Measurements from ENCODE around the gene STAT6.

Gene STAT6, protein sequence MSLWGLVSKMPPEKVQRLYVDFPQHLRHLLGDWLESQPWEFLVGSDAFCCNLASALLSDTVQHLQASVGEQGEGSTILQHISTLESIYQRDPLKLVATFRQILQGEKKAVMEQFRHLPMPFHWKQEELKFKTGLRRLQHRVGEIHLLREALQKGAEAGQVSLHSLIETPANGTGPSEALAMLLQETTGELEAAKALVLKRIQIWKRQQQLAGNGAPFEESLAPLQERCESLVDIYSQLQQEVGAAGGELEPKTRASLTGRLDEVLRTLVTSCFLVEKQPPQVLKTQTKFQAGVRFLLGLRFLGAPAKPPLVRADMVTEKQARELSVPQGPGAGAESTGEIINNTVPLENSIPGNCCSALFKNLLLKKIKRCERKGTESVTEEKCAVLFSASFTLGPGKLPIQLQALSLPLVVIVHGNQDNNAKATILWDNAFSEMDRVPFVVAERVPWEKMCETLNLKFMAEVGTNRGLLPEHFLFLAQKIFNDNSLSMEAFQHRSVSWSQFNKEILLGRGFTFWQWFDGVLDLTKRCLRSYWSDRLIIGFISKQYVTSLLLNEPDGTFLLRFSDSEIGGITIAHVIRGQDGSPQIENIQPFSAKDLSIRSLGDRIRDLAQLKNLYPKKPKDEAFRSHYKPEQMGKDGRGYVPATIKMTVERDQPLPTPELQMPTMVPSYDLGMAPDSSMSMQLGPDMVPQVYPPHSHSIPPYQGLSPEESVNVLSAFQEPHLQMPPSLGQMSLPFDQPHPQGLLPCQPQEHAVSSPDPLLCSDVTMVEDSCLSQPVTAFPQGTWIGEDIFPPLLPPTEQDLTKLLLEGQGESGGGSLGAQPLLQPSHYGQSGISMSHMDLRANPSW

DNA sequence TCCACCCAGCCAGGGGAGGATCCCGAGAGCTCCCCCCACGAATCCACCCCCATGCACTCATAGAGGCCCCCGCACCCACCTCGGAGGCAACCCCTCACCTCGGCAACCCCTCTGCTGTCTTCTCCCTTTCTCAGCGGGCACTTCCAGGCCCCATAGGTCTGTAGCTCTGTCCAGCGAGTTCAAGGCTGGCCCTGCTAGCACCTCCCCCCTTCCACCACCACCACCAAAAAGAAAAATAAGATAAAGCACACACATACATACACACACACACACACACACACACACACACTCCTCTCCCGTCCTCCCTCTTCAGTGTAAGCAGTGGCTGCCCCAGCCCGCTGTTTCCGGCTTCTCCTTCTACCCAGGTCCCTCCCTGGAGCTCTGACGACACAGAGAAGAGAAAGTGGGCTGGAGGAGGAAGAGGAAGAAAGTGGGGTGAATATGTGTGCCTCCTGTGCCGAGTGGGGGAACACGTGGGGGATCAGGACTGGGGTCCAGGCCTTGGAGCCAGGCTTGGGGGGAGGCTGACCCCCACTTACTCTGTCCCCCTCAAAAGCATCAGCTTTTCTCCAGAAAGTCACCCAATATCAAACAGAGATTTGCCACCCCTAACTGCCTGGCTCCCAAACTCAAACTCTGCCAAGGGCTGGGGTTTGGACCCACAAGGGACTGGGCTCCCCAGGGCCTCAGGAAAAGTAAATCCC is at the start of gene STAT6:
Gene STAT6, minus strand, starts transcription at position 332 of the 704 bp plus-strand sequence. CDS start 3,084 bp downstream, outside the sequence.
- DNase-seq = peak; percentile 86

DNA sequence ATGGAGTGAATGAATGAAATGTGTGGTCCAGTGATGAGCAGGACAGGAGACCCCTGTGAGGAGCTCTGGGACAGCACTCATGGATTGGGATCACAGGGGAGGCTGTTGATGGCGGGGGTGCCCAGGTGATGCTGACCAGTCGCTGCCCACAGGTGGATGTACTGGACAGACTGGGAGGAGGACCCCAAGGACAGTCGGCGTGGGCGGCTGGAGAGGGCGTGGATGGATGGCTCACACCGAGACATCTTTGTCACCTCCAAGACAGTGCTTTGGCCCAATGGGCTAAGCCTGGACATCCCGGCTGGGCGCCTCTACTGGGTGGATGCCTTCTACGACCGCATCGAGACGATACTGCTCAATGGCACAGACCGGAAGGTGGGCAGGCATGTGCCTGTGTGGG is 49.6 kb upstream of the STAT6 start:
- DNase-seq = no peak

DNA sequence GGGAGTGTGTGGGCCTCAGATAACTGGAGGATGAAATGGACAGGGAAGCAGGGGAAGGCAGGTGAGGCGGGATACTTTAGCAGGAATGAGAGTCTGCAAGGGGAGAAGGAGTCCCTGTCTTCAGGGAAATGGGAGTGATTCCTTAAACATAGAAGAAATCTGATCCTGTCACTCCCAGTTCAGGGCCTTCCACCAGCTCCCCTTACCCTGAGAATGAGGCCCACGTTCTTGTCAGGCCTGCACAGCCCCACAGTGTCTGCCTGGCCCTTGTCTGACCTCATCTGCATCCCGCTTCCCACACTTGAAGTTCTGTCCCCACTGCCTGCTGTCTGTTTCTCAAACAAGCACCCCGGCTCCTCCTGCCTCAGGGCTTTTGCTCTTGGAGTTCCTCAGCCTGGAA is 48.9 kb upstream of the STAT6 start:
- DNase-seq = no peak

DNA sequence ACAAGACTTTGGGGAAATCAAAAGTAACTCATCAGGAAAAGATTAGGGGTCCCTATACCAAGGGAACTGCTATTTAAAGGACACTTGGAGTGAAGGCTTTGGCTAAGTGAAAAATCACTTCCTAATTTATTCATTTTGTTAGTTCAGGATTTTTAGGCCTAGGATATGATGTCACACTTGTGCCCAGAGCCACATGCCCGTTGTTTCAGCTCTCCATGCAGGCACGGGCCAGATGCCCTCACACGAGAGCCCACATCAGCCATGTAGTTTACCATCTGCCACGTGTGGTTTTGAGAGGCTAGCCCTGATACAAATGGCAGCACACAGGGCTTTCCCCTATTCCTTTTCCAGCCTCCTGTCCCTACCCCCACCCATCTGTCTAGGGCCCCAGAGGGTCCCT is 48.1 kb upstream of the STAT6 start:
- DNase-seq = no peak

DNA sequence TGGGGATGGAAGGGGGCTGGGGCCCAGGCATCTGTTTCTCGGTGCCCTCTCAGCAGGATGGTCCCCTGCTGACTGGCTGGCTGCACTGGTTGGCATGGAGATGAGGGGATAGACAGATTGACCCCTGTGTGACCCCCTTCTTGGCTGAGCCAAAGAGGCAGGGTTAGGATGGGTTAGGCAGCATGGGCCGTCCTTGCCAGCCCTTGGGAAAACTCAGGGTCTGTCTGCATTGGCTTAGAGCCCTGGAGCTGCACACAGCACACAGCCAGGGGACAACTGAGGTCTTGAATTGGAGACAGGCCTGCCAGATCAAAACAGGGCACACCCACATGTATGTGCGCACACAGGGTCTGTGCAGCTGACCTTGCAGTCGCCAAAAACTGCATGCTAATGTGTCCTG is 47.5 kb upstream of the STAT6 start:
- no peak for DNase-seq

DNA sequence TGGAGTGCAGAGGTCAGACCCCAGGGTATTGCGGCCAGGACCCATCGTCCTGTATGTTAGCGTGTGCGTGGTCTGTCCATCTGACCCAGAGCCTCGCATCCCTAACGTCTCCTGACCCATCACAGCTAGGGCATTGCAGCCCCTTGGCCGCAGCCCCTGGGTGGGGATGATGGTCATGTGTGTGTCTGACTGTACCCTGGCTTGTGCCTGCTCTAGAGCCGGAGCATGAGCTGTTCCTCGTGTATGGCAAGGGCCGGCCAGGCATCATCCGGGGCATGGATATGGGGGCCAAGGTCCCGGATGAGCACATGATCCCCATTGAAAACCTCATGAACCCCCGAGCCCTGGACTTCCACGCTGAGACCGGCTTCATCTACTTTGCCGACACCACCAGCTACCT is 47.0 kb upstream of the STAT6 start:
- no peak for DNase-seq

DNA sequence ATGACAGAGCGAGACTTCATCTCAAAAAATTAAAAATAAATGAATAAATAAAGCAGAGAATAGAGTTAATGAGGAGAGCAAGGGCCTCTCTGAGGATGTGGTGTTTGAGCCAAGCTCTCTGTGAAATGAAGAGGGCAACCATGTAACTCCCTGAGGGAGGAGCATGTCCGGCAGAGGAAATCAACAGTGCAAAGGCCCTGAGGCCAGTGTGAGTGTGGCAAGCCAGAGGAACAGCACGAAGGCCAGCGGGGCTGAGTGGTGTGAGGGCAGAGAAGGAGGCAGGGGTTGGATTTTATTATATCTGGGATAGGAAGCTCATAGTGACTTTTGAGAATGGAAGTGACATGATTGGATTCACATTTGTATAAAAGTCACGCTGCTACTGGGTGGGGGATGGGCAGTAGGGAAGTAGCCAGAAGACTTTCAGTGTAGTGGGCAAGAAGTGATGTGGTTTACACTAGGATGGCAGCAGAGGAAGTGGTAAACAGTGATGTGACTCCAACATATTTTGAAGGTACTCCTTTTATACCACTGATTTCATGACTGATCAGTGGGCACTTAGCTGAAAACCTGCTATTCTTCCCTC is 46.5 kb upstream of the STAT6 start:
- no peak for DNase-seq

DNA sequence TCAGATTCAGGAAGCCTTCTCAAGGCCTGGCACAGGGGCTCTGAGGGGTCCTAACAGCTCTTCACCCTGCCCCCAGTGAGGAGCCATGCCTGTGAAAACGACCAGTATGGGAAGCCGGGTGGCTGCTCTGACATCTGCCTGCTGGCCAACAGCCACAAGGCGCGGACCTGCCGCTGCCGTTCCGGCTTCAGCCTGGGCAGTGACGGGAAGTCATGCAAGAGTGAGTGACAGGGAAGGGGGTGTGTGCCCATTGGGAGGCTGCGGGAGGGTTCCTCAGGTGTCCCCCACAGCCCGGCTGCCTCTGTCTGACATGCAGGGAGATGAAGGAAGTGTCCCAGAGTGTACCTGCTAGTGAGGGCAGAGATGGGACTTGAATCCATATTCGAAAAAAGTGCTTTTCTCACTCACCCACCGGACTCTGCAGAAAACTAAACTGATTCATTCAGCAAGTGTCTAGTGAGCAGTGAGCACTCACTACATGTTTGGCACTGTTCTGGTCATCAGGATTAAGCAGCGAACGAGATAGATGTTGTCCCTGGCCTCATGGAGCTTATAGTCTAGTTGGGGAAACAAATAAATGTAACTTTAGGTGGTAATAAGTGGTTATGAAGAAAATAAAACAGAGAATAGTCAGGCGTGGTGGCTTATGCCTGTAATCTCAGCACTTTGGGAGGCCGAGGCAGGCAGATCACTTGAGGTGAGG is 45.7 kb upstream of the STAT6 start:
- DNase-seq = no peak

DNA sequence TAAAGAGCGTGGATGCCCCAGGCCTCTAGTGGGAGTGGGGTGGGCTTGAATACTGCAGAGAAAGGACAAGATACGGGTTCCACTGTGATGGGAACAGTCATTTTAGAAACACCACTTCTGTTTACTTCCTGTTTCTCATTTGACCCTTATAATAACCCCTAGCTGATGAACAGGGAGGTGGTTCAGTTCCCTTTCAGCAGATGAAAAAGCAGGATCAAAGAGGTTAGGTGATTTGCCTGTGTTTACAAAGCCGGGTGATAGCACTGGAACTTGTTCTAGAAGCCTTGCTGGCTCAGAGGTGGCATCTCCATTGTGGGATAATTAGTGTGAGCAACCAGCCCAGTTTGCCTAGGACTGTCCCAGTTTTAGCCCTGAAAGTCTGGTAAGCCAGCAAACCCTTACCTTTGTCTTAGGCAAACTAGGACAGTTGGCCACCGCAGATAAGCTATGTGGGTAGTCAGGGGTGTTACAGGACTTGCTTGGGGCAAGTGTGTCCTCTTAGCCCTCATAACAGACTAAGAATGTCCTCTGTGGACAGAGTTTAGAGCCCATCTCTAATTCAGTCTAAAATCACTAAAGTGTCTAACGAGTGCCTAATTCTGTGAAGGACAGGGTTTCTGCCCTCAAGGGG is 43.8 kb upstream of the STAT6 start:
- no peak for DNase-seq

DNA sequence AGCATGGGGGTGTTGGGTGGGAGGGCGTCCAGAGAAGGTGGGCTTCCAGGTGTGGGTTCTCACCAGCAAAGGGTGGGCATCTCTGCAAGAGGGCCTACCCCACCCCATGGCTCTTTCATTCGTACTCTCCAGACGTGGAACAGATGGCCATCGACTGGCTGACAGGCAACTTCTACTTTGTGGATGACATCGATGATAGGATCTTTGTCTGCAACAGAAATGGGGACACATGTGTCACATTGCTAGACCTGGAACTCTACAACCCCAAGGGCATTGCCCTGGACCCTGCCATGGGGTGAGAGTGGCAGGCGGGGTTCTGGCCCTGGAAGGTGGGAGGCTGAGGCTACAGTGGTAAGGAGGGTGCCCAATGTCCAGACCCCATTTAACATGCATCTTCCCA is 42.9 kb upstream of the STAT6 start:
- no peak for DNase-seq

DNA sequence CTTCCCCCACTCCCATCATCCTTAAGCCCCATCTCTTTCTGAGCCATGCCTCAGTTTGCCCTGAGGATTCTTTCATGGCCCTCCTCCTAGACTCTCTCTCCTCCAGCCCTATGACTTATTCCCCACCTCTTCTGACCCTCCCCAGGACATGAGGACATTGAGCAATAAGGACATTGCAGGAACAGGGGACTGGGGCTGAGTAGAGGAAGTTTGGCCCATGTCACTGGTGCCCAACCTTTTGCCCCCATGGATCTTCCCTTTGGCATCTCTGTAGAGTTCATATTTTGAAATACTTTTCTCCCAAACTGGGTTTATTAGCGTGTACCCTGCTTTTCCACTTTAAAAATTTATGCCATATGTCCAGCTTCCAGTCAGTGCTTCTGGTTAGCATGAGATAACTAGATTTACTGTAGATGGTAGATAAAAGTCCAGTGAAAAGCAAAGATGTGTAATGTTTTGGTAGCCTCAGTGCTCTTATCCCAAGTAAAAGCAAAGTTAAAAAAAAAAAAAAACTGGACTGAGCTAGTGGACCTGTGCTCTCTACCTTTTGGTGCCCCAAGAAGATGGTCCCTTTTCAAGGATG is 42.3 kb upstream of the STAT6 start:
- no peak for DNase-seq

DNA sequence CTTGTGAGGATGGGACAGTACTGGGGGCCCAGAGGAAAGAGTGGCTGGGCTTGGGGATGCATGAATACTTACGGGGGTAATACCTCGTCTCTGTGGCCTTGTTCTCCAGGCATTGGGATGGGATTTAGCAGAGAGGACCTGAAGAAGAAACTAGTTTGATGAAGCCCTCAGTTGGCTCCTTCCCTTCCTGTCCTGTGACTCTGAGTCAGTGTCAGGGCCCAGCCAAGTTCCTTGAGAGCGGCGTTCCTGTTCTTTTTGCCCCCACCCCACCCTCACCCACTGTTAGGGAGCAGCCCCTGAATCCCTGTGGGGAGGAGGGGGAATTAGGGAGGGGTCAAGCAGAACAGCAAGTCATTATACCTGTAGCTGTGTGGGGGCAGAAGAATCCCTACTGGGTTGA is 41.5 kb upstream of the STAT6 start:
- DNase-seq = no peak

DNA sequence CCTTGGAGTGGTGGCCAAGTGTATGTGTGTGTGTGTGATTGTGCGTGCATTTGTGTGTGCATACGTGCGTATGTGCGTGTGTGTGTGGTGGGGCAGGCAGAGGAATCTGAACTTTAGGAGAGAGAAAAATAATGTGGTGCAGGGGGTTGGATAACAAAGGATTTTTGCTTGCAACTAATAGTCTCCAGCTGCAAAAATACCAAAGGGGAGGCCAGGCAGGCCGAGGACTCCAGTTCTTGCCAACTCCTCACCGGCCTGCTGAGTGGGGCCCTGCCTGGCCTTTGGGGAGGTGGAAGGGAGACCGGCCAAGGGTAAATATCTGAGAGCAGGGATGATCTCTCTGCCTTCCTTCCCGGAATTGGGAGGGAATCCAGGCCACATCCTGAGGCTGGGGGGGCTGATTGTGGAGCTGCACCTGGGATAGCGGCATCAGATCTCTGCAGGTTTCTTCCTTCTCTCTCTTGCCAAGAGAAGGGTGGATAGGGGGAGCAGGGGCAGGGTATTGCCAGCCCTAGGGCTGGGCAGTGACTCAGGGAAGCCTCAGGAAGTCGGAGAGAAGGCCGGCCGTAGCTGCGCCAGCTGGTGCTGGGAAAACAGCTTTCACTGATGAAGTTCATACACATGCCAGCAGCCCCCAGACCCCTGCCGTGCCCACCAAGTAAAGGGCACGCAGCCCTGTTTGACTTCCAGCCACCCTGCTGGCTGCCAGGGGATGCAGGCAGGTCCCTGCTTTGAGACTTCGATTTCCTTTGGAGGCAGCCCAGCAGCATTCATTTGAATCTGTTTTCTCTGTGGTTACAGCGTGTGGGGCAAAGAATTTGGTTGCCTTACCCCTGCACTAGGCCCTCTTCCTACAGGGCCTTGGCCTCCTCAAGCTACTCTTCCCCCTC is 40.8 kb upstream of the STAT6 start:
- DNase-seq = no peak

DNA sequence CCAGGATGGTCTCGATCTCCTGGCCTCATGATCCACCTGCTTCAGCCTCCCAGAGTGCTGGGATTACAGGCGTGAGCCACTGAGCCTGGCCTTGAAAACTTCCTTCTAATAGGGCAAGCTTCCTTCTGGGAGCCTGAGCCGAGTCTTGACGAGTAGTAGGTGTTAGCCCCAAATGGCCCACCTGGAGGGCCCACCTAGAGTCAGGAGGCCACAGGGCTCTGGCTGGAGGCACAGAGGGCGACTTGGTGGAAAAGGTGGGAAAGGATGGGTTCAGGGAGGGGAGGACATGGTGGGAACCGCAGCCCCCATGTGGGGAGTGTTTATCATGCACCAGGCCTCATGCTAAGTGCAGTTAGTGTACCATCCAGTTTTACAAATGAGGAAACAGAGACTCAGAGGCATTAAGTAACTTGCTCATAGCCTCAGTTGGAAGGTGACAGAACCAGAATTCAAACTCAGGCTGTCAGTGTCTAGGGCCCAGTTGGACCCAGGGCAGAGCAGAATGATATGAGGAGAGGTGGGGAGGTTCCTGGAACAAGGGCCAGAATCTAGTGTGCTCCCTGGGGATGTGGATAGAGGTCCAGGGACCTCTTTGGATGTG is 39.3 kb upstream of the STAT6 start:
- DNase-seq = no peak

DNA sequence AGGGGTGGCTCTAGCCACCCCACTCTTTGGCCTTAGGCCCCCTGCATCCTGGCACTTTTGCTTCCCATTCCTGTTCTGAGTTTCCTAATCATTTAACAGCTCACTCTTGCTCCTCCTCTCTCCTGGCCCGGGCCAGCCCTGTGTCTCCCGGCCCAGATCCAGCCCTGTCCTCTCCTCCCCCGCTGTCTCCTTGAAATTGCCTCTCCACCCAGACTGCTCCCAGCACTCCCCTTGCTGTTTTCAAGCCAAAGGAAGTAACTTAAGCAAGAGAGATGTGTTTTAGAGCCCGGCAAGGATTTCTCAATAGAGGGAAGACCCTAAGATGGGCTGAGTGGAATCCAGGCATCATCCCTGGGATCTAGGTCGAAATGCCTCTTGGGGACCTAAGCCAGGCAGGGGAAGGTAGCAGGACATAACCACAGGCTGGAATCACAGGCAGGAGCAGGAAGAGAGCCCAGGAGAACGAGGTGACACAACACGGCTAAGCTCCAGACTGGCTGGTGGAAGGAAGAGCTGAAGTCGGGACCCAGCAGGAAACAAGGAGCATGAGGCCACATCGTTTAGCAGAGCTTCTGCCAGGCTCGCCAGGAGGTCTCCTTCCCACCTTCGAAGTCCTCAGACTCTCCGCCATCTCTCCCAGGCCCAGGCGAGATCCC is 38.2 kb upstream of the STAT6 start:
- DNase-seq = no peak

DNA sequence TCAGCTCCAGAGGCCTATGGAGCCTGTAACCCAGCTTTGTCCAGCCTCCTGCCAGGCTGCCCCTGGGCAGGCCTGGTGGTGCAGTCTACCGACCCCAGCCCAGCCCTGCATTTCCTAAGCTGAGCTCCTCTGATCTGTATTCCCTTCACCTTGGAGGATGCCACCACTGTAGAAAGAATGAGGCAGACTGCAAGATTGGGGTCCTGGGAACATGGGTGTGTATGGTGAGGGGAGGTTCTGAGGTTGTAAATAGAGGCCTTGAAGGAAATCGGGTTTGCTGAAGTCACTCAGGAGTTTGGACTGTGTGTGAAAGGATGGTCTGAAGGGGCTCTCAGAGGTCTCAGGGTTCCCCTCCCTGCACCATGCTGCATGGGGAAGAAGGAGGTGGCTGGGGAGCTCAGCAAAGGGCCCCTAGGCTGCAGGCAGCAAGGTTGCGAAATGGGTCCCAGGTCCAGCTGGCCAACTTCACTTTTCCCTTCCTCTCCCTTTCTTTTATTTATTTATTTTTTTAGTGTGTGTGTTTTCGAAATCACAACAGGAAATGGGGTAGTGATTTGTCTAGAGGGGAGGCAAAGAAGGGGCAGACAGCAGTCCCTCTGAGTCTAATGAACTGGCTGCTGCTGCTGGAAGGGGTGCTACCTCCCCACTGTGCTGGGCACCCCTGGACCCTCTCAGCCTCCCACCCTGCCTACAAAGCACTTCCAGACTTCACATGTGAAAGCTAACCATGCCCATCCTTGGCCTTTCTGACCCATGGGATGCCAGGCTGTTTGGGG is 37.5 kb upstream of the STAT6 start:
- DNase-seq = no peak

DNA sequence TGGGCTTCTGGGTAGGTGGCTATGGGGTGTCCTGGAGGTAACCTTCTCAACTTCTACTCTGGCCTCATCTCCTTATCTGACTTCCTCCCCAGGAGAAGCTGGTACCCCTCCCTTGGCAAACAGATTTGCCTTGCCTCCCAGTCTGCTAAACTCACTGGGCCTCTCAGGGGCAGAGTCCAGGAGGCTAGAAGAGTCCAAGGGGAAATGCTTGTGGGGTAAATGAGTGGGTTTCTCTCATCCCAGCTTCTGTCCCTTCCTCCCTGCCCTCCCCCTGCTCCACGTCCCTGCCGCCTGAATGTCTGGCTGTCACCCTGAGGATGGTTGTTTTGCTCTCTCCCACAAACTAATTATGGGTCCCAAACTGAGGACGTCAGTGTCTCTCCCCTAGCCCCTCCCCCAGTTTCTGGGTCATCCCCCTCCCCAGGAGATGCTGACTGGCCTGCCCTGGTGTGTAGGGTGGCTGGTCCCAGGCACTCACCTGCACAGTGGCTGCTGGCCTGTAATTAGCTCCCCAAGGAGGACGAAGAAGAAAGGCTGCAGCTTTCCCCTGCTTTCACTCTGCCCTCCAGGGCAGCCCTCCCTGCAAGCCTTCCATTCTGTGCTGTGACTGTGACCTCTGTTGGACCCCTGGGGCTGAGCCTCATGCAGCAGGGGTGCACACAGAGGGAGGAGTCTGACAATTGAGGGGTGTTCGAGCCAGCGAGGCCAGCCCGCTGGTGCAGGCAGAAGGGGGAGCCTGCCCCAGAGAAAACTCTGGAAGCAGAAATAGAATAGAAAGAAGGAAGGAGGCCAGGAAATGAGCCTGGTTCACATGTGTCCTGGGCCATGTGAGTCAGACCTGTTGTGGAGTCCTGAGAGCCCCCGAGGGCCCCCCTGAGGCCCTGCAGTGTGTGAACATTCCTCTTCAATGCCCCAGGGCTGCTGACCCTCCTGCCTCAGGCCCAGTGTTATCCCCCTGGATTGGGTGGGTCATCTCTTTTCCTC is 36.1 kb upstream of the STAT6 start, which contains the start of gene LRP1-AS:
Gene LRP1-AS, minus strand, starts transcription at position 659 of the 984 bp plus-strand sequence.
- no peak for DNase-seq
